SK-N-SH (cell line): ENCODE measurements around the gene CNFN.

Experiments
- EZH2phosphoT487 ChIP-seq: fragments of 200-600 bp; sonication (generic); IDR thresholded peaks from 2 replicates; pipeline ENCODE4 v1.6.1; 2017; ENCODE audit warnings: low read depth, mixed run types, mild to moderate bottlenecking, antibody characterized with exemption, moderate library complexity, borderline replicate concordance
- RFX5 ChIP-seq: IDR thresholded peaks from 2 replicates; pipeline ENCODE4 v1.6.1; 2012; ENCODE audit warnings: mild to moderate bottlenecking, improper control_type of control experiment, low read length
- TAF1 ChIP-seq: IDR thresholded peaks from 2 replicates; pipeline ENCODE4 v1.6.1; 2012; ENCODE audit warnings: low read depth, mild to moderate bottlenecking, low read length, moderate library complexity, borderline replicate concordance
- YY1 ChIP-seq: IDR thresholded peaks from 2 replicates; pipeline ENCODE4 v1.4.0; 2012; ENCODE audit warnings: low read depth, mild to moderate bottlenecking
- TF ChIP-seq, protein P1 (sequence below): fragments of 200-600 bp; sonication (generic); IDR thresholded peaks from 2 replicates; pipeline ENCODE4 v1.6.1; 2017; ENCODE audit warnings: antibody characterized with exemption, mild to moderate bottlenecking, moderate library complexity
- TF ChIP-seq, protein P2 (sequence below): IDR thresholded peaks from 2 replicates; pipeline ENCODE4 v1.4.0; 2012; ENCODE audit warnings: low read depth, borderline replicate concordance
- TF ChIP-seq, protein P3 (sequence below): fragments of 150-350 bp; IDR thresholded peaks from 2 replicates; pipeline ENCODE4 v1.6.1; 2017; ENCODE audit warnings: antibody characterized with exemption, low read length, low read depth, borderline replicate concordance

GRCh38 chr19:42348211-42348610 is 41.9 kb downstream of the CNFN start:
- TF ChIP-seq TAF1 (no peak), EZH2phosphoT487 (no peak), YY1 (no peak), RFX5 (no peak)
- TF ChIP-seq, protein P1, sequence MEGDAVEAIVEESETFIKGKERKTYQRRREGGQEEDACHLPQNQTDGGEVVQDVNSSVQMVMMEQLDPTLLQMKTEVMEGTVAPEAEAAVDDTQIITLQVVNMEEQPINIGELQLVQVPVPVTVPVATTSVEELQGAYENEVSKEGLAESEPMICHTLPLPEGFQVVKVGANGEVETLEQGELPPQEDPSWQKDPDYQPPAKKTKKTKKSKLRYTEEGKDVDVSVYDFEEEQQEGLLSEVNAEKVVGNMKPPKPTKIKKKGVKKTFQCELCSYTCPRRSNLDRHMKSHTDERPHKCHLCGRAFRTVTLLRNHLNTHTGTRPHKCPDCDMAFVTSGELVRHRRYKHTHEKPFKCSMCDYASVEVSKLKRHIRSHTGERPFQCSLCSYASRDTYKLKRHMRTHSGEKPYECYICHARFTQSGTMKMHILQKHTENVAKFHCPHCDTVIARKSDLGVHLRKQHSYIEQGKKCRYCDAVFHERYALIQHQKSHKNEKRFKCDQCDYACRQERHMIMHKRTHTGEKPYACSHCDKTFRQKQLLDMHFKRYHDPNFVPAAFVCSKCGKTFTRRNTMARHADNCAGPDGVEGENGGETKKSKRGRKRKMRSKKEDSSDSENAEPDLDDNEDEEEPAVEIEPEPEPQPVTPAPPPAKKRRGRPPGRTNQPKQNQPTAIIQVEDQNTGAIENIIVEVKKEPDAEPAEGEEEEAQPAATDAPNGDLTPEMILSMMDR = no peak
- TF ChIP-seq, protein P2, sequence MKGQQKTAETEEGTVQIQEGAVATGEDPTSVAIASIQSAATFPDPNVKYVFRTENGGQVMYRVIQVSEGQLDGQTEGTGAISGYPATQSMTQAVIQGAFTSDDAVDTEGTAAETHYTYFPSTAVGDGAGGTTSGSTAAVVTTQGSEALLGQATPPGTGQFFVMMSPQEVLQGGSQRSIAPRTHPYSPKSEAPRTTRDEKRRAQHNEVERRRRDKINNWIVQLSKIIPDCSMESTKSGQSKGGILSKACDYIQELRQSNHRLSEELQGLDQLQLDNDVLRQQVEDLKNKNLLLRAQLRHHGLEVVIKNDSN = no peak
- TF ChIP-seq, protein P3, sequence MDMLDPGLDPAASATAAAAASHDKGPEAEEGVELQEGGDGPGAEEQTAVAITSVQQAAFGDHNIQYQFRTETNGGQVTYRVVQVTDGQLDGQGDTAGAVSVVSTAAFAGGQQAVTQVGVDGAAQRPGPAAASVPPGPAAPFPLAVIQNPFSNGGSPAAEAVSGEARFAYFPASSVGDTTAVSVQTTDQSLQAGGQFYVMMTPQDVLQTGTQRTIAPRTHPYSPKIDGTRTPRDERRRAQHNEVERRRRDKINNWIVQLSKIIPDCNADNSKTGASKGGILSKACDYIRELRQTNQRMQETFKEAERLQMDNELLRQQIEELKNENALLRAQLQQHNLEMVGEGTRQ = no peak
